GM10248 (cell line): ENCODE results near the gene PSMB10.
"Not testable (repeated sequence)": the region's sequence is repeated elsewhere in the genome, so short reads cannot be mapped to it uniquely, and the experiment has no call there.

Source experiments
- CTCF ChIA-PET: fragments of 300-600 bp; sonication (Branson Sonifier 250); formaldehyde crosslinking; extraction: SDS; loops from one replicate; lab custom pipeline; 2021; ENCODE audit warnings: antibody characterized with exemption; lab: Yijun Ruan, JAX
- POLR2A ChIA-PET: fragments of 350-650 bp; sonication (Branson Sonifier 250); formaldehyde crosslinking; extraction: SDS; loops from one replicate; lab custom pipeline; 2020; ENCODE audit warnings: antibody characterized with exemption; lab: Yijun Ruan, JAX
- DNase-seq: peaks from one replicate; pipeline ENCODE4 v3.0.0; 2012; ENCODE audit errors: extremely low spot score
- TF ChIP-seq, protein P1 (sequence below): IDR thresholded peaks from 2 replicates; pipeline ENCODE4 v1.5.1; 2012; ENCODE audit warnings: mild to moderate bottlenecking, low read depth; ENCODE audit errors: extremely low read depth, missing control alignments, control extremely low read depth

The PSMB10 gene

GRCh38 chr16:67919622-67920221, 16.9 kb downstream of the PSMB10 start:
- TF ChIP-seq, protein P1, sequence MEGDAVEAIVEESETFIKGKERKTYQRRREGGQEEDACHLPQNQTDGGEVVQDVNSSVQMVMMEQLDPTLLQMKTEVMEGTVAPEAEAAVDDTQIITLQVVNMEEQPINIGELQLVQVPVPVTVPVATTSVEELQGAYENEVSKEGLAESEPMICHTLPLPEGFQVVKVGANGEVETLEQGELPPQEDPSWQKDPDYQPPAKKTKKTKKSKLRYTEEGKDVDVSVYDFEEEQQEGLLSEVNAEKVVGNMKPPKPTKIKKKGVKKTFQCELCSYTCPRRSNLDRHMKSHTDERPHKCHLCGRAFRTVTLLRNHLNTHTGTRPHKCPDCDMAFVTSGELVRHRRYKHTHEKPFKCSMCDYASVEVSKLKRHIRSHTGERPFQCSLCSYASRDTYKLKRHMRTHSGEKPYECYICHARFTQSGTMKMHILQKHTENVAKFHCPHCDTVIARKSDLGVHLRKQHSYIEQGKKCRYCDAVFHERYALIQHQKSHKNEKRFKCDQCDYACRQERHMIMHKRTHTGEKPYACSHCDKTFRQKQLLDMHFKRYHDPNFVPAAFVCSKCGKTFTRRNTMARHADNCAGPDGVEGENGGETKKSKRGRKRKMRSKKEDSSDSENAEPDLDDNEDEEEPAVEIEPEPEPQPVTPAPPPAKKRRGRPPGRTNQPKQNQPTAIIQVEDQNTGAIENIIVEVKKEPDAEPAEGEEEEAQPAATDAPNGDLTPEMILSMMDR = no peak
- no peak for DNase-seq
- ChIA-PET CTCF (interaction anchor here (0.6 to 3.2 kb wide), 13 partner anchors 9 to 247 kb away, joined by 3 to 14 read pairs (median 3); no protein-coding TSS in a partner anchor), POLR2A (interaction anchor here (0.5 kb wide), 1 partner anchor 27 kb away, joined by 3 read pairs; the partner anchor contains the start of gene PSKH1)

- ChIA-PET CTCF (interaction anchor here (0.8 to 5.2 kb wide), 5 partner anchors 11 to 397 kb away, joined by 3 to 20 read pairs (median 5); no protein-coding TSS in a partner anchor), POLR2A (no interaction called here)
- DNase-seq = no peak
- TF ChIP-seq, protein P1 = no peak
These were observed 18.8 kb downstream of the PSMB10 start for GRCh38 chr16:67917852-67918236.

DNA sequence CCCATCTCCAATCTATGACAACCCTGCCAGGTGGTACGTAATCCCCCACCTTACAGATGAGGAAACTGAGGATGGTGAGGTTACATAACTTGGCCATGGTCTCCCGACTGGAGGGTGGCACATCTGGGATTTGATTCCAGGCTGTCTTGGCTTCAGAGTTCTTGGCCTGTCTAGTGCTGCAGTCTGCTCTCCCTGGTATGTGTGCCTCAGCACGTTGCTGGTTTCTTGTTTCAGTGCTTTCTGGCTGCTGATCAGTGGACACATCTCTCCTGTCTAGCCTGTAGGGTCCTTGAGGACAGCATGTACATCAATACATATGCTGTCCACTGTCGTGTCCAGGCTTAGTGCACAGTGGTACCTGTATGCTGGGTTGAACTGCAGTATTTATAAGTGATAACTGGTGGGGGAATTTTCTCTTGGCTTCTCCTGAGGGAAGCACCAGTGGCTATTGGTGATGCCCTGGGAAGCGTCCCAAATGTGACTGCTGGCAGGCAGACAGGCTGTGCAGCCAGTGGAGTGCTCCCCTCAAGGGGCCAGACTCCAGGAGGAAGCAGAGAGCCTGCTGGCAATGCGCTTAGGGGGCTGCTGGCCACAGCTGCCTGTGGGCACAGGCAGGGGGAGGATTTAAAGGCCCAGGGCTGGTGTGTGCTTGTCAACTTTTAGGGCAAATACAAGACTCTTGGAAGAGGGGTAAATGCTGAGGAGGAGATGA, 19.4 kb downstream of the PSMB10 start:
- TF ChIP-seq, protein P1 = no peak
- CTCF ChIA-PET = interaction anchor here (1.0 to 5.2 kb wide), 3 partner anchors 34 to 396 kb away, joined by 4 to 20 read pairs (median 5); no protein-coding TSS in a partner anchor
- no peak for DNase-seq
- POLR2A ChIA-PET = no interaction called here

DNA sequence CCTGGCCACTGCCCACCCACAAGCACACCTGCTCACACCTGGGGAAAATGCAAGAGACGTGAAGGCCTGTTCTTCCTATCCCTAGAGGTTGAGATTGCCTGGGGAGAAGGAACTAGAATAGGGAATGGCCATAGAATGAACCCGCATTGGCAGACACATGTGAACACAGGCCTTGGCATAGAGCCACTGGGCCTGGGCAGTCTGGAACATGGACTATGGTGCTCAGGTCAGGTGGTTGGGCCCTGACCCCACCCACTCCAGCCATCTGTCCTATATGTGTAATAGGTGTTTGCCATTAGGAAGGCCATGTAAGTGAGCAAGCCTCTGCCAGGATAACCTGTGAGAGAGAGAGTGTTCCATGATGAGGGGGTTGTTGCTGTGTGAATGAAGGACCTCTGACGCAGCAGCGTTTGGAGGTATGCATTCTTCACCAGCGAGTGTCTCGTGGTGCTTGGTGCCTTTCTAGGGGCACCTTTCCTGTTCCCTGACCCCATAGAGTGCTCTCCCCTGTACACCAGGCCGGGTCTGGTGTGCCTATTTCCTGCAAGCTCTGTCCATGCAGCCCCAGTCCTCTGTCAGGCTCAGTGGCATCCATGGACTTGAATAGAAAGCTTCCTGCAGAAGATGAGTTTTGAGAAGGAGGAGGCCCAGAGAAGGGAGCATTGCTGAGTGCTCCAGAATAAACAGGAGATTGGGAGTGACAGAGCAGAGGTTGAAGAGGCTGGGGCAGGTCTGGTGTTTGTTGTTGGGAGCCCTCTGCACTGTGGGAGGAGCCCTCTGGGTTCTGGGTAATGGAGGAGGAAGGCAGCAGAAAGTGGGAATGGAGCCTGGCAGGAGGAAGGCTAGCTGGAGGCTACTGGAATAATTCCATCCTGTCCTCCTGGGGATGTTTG, 20.6 kb downstream of the PSMB10 start:
- ChIA-PET CTCF (interaction anchor here (0.6 to 5.2 kb wide), 4 partner anchors 12 to 100 kb away, joined by 3 to 20 read pairs (median 6); no protein-coding TSS in a partner anchor), POLR2A (no interaction called here)
- TF ChIP-seq, protein P1 = no peak
- no peak for DNase-seq

DNA sequence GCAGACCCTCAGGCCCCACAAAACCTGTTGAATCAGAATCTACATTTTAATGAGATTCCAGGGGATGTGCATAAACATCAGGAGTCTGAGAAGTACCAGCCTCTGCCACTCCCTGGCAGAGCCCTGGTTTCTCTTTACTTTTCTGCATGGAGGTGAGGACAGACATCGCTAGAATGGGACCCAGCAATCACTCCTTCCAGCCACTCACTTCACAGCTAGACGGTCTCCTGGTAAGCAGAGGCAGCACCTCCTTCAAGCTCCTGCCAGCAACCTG, 21.2 kb downstream of the PSMB10 start:
- CTCF ChIA-PET = interaction anchor here (0.6 to 5.2 kb wide), 5 partner anchors 13 to 125 kb away, joined by 3 to 20 read pairs (median 5); no protein-coding TSS in a partner anchor
- DNase-seq, POLR2A ChIA-PET: not testable (repeated sequence)

- POLR2A ChIA-PET = no interaction called here
These were observed 21.7 kb downstream of the PSMB10 start for GRCh38 chr16:67914758-67915495.

More at GRCh38 chr16:67914758-67915495, 21.7 kb downstream of the PSMB10 start:
- no peak for DNase-seq
- CTCF ChIA-PET = interaction anchor here (0.6 to 5.2 kb wide), 8 partner anchors 11 to 243 kb away, joined by 3 to 20 read pairs (median 4); no protein-coding TSS in a partner anchor
- TF ChIP-seq, protein P1 = no peak
